ENCODE data around the gene NEB.

DNA sequence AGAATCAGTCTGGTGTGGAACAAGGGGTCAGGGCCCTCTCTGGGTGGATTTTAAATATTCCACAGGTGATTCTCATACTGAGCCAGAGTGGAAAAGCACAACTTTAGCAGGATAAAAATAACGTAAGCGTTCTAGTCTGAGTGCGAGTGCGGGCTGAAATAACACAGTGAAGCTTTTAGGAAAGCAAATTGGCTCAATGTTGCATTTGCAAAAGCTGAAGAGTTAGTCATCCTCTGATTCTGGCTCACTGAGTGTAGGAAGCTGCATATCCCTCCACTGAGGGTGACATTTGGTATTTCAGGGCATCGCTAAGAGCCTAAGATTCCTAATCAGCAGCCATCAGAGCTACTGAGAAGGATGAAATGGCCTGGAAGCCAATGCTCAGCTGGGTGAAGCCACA, 189.8 kb downstream of the NEB start:
- TF ChIP-seq, protein P1, sequence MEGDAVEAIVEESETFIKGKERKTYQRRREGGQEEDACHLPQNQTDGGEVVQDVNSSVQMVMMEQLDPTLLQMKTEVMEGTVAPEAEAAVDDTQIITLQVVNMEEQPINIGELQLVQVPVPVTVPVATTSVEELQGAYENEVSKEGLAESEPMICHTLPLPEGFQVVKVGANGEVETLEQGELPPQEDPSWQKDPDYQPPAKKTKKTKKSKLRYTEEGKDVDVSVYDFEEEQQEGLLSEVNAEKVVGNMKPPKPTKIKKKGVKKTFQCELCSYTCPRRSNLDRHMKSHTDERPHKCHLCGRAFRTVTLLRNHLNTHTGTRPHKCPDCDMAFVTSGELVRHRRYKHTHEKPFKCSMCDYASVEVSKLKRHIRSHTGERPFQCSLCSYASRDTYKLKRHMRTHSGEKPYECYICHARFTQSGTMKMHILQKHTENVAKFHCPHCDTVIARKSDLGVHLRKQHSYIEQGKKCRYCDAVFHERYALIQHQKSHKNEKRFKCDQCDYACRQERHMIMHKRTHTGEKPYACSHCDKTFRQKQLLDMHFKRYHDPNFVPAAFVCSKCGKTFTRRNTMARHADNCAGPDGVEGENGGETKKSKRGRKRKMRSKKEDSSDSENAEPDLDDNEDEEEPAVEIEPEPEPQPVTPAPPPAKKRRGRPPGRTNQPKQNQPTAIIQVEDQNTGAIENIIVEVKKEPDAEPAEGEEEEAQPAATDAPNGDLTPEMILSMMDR (IDR thresholded peaks at IDR 0.05): no peak
- TF ChIP-seq POLR2A (IDR thresholded peaks at IDR 0.05): no peak
